ENCODE measurements around the gene PARP9. TPM values are rescaled to one million over a fixed set of nuclear protein-coding genes. Genes with fewer than 3 reads are reported as not detected.

Gene PARP9
- total and polyA plus RNA-seq, 4 donors = 13.5 to 41.9 (median 25.4) TPM

DNA sequence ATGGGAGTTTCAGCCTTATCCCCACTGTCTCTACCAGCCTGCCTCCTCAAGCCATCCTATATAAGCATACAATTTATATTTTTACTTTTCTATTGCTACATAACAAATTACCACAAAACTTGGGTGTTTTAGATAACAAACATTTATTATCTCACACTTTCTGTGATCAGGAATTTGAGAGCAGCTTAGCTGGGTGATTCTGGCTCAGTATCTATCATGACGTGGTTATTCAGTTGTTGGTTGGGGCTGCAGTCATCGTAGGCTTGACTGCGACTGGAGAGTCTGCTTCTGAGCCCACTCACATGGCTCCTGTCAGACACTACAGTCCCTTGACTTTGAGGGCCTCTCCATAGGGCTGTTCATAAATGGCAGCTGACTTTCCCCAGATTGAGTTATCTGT is 34.1 kb upstream of the PARP9 start:
- Histone ChIP-seq H3K4me3 (ENCODE audit: low read length in 2 of 2) (no peak overlapping the region), H3K4me1 (ENCODE audit: control insufficient read depth in 1 of 2, insufficient read depth in 2 of 2, low read length in 2 of 2) (no peaks in the 10 kb centered on the region), H3K9me3 (ENCODE audit: control insufficient read depth, low read length) (peaks cover 4% of the 10 kb centered on the region), H3K36me3 (ENCODE audit: control insufficient read depth in 1 of 2, insufficient read depth in 2 of 2, low read length in 1 of 2) (no peaks in the 10 kb centered on the region), H3K27ac (ENCODE audit: low read depth in 1 of 2, low read length in 2 of 2) (no peak overlapping the region), H3K27me3 (ENCODE audit: control insufficient read depth in 1 of 2, insufficient read depth in 2 of 2, low read length in 1 of 2) (no peaks in the 10 kb centered on the region)
- ATAC-seq (ENCODE audit: low FRiP score) (no peak), DNase-seq (no peak)
- intact Hi-C loops (cut with DNase I) = loop anchor here in 1 of 2 donors (2.0 kb wide), 1 partner anchor 47 kb away; no protein-coding TSS in a partner anchor
- 73 to 81% methylated on average over 3 of the region's 3 CpGs for WGBS, 2 donors

DNA sequence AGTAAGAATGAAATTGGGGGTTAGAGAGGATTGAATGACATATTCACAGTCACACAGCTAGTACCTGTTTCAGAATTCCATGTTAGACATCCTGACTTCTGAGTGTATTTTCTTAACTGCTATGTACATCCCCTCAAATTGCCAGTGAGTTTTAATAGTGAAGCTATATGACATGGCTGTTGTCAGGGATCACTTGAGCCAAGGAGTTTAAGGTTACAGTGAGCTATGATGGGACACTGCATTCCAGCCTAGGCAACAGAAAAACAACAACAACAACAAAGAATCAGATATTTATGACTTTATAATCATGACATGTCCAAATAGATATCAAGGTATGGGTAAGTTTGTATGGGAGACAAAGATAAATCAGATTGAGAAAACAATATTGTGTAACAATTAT is 29.9 kb upstream of the PARP9 start:
- no peaks in the 10 kb centered on the region for H3K4me1 ChIP-seq (ENCODE audit: control insufficient read depth in 1 of 2, insufficient read depth in 2 of 2, low read length in 2 of 2)
- DNase-seq (no peak), ATAC-seq (ENCODE audit: low FRiP score) (no peak)
- peaks cover 3% of the 10 kb centered on the region for H3K9me3 ChIP-seq (ENCODE audit: control insufficient read depth, low read length)
- H3K27ac ChIP-seq (ENCODE audit: low read depth in 1 of 2, low read length in 2 of 2) = no peak overlapping the region
- H3K27me3 ChIP-seq (ENCODE audit: control insufficient read depth in 1 of 2, insufficient read depth in 2 of 2, low read length in 1 of 2) = no peaks in the 10 kb centered on the region
- intact Hi-C loops (cut with DNase I) = no loop called here
- H3K36me3 ChIP-seq (ENCODE audit: control insufficient read depth in 1 of 2, insufficient read depth in 2 of 2, low read length in 1 of 2) = no peaks in the 10 kb centered on the region
- no peak overlapping the region for H3K4me3 ChIP-seq (ENCODE audit: low read length in 2 of 2)

DNA sequence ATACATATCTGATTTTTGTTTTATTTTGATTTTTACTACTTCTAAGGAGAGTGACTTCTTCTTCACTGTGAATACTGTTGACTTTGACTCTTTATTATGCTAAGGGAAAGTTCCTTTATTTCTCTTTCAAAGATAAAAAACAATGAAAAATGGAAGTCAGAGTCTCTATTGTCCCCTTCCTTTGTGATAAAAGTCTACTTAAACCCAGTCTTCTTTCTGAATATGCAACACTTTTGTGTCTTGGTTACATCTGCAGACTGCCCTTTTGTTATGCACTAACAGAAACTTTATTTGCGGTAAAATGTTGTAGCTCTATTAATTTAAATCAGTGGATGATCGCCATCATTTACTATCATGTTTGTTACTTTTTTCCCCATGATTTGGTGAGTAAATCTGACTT is 26.5 kb upstream of the PARP9 start:
- Histone ChIP-seq H3K4me1 (ENCODE audit: control insufficient read depth in 1 of 2, insufficient read depth in 2 of 2, low read length in 2 of 2) (no peaks in the 10 kb centered on the region), H3K27ac (ENCODE audit: low read depth in 1 of 2, low read length in 2 of 2) (no peak overlapping the region), H3K9me3 (ENCODE audit: control insufficient read depth, low read length) (no peaks in the 10 kb centered on the region), H3K27me3 (ENCODE audit: control insufficient read depth in 1 of 2, insufficient read depth in 2 of 2, low read length in 1 of 2) (no peaks in the 10 kb centered on the region), H3K36me3 (ENCODE audit: control insufficient read depth in 1 of 2, insufficient read depth in 2 of 2, low read length in 1 of 2) (no peaks in the 10 kb centered on the region), H3K4me3 (ENCODE audit: low read length in 2 of 2) (no peak overlapping the region)
- ATAC-seq (ENCODE audit: low FRiP score) (no peak), DNase-seq (no peak)
- intact Hi-C loops (cut with DNase I) = no loop called here
- 94 to 96% methylated on average over 2 of the region's 2 CpGs for WGBS, 2 donors

DNA sequence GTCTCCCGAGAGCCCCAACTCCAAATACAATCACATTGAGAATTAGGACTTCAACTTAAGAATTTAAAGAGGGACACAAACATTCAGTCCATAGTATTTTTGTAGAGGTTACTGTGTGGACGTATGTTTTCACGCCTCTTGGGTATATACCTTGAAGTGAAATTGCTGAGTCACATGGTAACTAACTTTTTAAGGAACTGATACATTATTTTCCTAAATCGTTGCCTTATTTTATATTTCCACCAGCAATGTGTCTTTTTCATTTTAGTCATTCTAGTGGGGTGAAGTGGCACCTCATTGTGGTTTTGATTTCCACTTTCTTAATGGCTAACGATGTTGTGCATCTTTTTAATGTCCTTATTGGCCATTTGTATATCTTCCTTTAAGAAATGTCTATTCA is 25.2 kb upstream of the PARP9 start:
- Histone ChIP-seq H3K9me3 (ENCODE audit: control insufficient read depth, low read length) (no peaks in the 10 kb centered on the region), H3K4me1 (ENCODE audit: control insufficient read depth in 1 of 2, insufficient read depth in 2 of 2, low read length in 2 of 2) (no peaks in the 10 kb centered on the region), H3K27ac (ENCODE audit: low read depth in 1 of 2, low read length in 2 of 2) (no peak overlapping the region), H3K4me3 (ENCODE audit: low read length in 2 of 2) (no peak overlapping the region), H3K27me3 (ENCODE audit: control insufficient read depth in 1 of 2, insufficient read depth in 2 of 2, low read length in 1 of 2) (no peaks in the 10 kb centered on the region), H3K36me3 (ENCODE audit: control insufficient read depth in 1 of 2, insufficient read depth in 2 of 2, low read length in 1 of 2) (no peaks in the 10 kb centered on the region)
- ATAC-seq (ENCODE audit: low FRiP score) (no peak), DNase-seq (no peak)
- intact Hi-C loops (cut with DNase I) = no loop called here
- WGBS, 2 donors = 64 to 67% methylated on average over 5 of the region's 5 CpGs

DNA sequence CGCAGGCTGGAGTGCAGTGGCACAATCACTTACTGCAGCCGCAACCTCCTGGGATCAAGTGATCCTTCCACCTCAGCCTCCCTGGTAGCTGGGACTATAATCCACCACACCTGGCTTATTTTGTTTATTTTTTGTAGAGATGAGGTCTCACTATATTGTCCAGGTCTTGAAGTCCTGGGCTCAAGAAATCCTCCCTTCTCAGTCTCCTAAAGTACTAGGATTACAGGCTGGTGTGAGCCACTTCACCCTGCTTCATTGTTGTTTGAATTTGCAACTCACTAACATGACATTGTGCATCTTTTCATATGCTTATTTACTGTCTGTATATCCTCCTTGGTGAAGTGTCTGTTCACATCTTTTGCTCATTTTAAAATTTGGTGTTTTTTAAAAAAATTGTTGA is 23.5 kb upstream of the PARP9 start:
- H3K27ac ChIP-seq (ENCODE audit: low read depth in 1 of 2, low read length in 2 of 2) = no peak overlapping the region
- 27 to 50% methylated on average over 2 of the region's 2 CpGs for WGBS, 2 donors
- ATAC-seq (ENCODE audit: low FRiP score) = no peak
- peaks cover 3% of the 10 kb centered on the region for H3K9me3 ChIP-seq (ENCODE audit: control insufficient read depth, low read length)
- no peak overlapping the region for H3K4me3 ChIP-seq (ENCODE audit: low read length in 2 of 2)
- no peaks in the 10 kb centered on the region for H3K27me3 ChIP-seq (ENCODE audit: control insufficient read depth in 1 of 2, insufficient read depth in 2 of 2, low read length in 1 of 2)
- intact Hi-C loops (cut with DNase I) = no loop called here
- H3K36me3 ChIP-seq (ENCODE audit: control insufficient read depth in 1 of 2, insufficient read depth in 2 of 2, low read length in 1 of 2) = no peaks in the 10 kb centered on the region
- DNase-seq = no peak
- no peaks in the 10 kb centered on the region for H3K4me1 ChIP-seq (ENCODE audit: control insufficient read depth in 1 of 2, insufficient read depth in 2 of 2, low read length in 2 of 2)

DNA sequence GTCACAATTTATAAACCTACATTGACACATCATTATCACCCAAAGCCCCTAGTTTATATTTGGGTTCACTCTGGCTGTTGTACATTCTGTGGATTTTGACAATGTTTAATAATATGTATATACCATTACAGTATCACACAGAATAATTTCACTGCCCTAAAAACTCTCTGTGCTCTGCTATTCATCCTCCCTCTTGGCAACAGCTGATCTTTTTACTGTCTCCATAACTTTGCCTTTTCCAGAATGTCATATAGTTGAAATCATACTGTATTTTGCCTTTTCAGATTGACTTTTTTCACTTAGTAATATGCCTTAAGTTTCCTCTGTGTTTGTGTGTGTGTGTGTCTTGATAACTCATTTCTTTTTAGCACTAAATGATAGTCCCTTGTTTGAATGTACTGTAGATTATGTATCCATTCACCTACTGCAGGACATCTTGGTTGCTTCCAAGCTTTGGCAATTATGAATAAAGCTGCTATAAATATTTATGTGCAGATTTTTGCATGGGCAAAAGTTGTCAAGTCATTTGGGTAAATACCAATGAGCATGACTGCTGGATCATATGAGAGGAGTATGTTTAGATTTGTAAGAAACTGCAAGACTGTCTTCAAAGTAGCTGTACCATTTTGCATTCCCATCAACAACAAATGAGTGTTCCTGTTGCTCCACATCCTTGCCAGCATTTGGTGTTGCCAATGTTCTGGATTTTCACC is 22.8 kb upstream of the PARP9 start:
- DNase-seq = no peak

DNA sequence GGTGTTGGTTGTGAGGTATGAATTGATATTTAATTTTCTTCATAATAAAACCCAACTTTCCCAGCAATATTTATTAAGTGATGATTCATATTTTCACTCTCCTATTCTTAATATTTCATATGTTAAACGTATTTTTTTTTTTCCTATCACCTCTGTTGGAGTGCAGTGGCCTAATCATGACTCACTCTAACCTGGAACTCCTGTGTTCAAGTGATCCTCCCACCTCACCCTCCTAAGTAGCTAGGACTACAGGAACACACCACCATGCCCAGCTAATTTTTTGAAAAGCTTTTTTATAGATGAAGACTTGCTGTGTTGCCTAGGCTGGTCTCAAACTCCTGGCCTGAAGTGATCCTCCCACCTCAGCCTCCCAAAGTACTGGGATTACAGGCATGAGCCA is 22.0 kb upstream of the PARP9 start:
- Histone ChIP-seq H3K27me3 (ENCODE audit: control insufficient read depth in 1 of 2, insufficient read depth in 2 of 2, low read length in 1 of 2) (no peaks in the 10 kb centered on the region), H3K36me3 (ENCODE audit: control insufficient read depth in 1 of 2, insufficient read depth in 2 of 2, low read length in 1 of 2) (no peaks in the 10 kb centered on the region), H3K4me1 (ENCODE audit: control insufficient read depth in 1 of 2, insufficient read depth in 2 of 2, low read length in 2 of 2) (no peaks in the 10 kb centered on the region), H3K9me3 (ENCODE audit: control insufficient read depth, low read length) (peaks cover 5% of the 10 kb centered on the region), H3K4me3 (ENCODE audit: low read length in 2 of 2) (no peak overlapping the region), H3K27ac (ENCODE audit: low read depth in 1 of 2, low read length in 2 of 2) (no peak overlapping the region)
- intact Hi-C loops (cut with DNase I) = no loop called here
- ATAC-seq (ENCODE audit: low FRiP score) (no peak), DNase-seq (no peak)
- WGBS, 2 donors = 47 to 65% methylated on average over 1 of the region's 1 CpG

More for the DNA sequence above, 22.8 kb upstream of the PARP9 start:
- Histone ChIP-seq H3K4me3 (ENCODE audit: low read length in 2 of 2) (no peak overlapping the region), H3K27me3 (ENCODE audit: control insufficient read depth in 1 of 2, insufficient read depth in 2 of 2, low read length in 1 of 2) (no peaks in the 10 kb centered on the region), H3K9me3 (ENCODE audit: control insufficient read depth, low read length) (peaks cover 5% of the 10 kb centered on the region), H3K36me3 (ENCODE audit: control insufficient read depth in 1 of 2, insufficient read depth in 2 of 2, low read length in 1 of 2) (no peaks in the 10 kb centered on the region), H3K27ac (ENCODE audit: low read depth in 1 of 2, low read length in 2 of 2) (no peak overlapping the region), H3K4me1 (ENCODE audit: control insufficient read depth in 1 of 2, insufficient read depth in 2 of 2, low read length in 2 of 2) (no peaks in the 10 kb centered on the region)
- ATAC-seq (ENCODE audit: low FRiP score) = no peak
- intact Hi-C loops (cut with DNase I) = no loop called here

DNA sequence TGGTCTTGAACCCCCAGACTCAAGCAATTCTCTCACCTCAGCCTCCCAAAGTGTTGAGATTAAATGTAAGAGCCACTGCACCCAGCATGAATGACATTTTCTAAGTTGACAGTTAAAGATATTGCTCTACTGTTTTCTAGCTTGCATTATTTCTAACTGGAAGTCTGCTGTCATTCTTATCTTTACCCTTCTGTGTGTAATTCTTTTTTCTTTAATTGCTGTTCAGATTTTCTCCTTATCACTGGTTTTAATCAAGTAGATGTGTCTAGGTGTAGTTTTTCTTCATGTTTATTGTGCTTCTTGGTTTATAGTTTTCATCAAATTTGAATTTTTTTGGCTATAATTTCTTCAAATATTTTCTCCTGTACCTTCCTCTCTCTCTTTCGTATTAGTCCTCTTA is 18.3 kb upstream of the PARP9 start:
- WGBS, 2 donors = 85 to 95% methylated on average over 1 of the region's 1 CpG
- Histone ChIP-seq H3K4me1 (ENCODE audit: control insufficient read depth in 1 of 2, insufficient read depth in 2 of 2, low read length in 2 of 2) (no peaks in the 10 kb centered on the region), H3K27ac (ENCODE audit: low read depth in 1 of 2, low read length in 2 of 2) (no peak overlapping the region), H3K27me3 (ENCODE audit: control insufficient read depth in 1 of 2, insufficient read depth in 2 of 2, low read length in 1 of 2) (no peaks in the 10 kb centered on the region), H3K36me3 (ENCODE audit: control insufficient read depth in 1 of 2, insufficient read depth in 2 of 2, low read length in 1 of 2) (no peaks in the 10 kb centered on the region), H3K9me3 (ENCODE audit: control insufficient read depth, low read length) (peaks cover 5% of the 10 kb centered on the region), H3K4me3 (ENCODE audit: low read length in 2 of 2) (no peak overlapping the region)
- intact Hi-C loops (cut with DNase I) = no loop called here
- DNase-seq (no peak), ATAC-seq (ENCODE audit: low FRiP score) (no peak)

DNA sequence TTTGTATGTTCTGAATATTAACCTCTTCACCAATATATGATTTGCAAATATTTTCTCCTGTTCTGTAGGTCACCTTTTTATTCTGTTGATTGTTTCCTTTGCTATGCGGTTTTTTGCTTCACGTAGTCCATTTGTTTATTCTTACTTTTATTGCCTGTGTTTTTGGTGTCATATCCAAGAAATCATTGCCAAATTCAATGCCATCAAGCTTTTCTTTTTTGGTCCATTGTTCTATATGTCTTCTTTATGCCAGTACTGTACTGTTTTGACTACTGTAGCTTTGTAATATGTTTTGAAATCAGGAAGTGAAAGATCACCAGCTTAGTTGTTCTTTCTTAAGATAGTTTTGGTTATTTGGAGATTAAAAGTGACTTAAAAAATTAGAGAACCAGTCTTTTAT is 17.5 kb upstream of the PARP9 start:
- Histone ChIP-seq H3K9me3 (ENCODE audit: control insufficient read depth, low read length) (peaks cover 5% of the 10 kb centered on the region), H3K4me1 (ENCODE audit: control insufficient read depth in 1 of 2, insufficient read depth in 2 of 2, low read length in 2 of 2) (no peaks in the 10 kb centered on the region), H3K27ac (ENCODE audit: low read depth in 1 of 2, low read length in 2 of 2) (no peak overlapping the region), H3K36me3 (ENCODE audit: control insufficient read depth in 1 of 2, insufficient read depth in 2 of 2, low read length in 1 of 2) (no peaks in the 10 kb centered on the region), H3K4me3 (ENCODE audit: low read length in 2 of 2) (no peak overlapping the region), H3K27me3 (ENCODE audit: control insufficient read depth in 1 of 2, insufficient read depth in 2 of 2, low read length in 1 of 2) (no peaks in the 10 kb centered on the region)
- ATAC-seq (ENCODE audit: low FRiP score) (no peak), DNase-seq (no peak)
- intact Hi-C loops (cut with DNase I) = no loop called here
- whole genome bisulfite sequencing, 2 donors = 93 to 97% methylated on average over 2 of the region's 2 CpGs
